ENCODE data around the gene SCN9A. TPM values are rescaled to one million over a fixed set of nuclear protein-coding genes. Genes with fewer than 3 reads are reported as not detected.

SCN9A gene
- total RNA-seq, 1 donor from 2014 or later, result 5.5 TPM

GRCh38 chr2:166157578-166157977, 218.2 kb downstream of the SCN9A start:
- H3K27me3 ChIP-seq, result no peaks in the 10 kb centered on the region
- H3K4me3 ChIP-seq, result no peak overlapping the region
- no peaks in the 10 kb centered on the region for H3K36me3 ChIP-seq
- H3K4me1 ChIP-seq, result no peaks in the 10 kb centered on the region
- intact Hi-C loops (cut with DNase I), result no loop called here
- H3K9me3 ChIP-seq, result no peaks in the 10 kb centered on the region
- H3K27ac ChIP-seq, result no peak overlapping the region
- DNase-seq (ENCODE audit: low spot score in 2 of 2), result no peak
- TF ChIP-seq, protein P1, sequence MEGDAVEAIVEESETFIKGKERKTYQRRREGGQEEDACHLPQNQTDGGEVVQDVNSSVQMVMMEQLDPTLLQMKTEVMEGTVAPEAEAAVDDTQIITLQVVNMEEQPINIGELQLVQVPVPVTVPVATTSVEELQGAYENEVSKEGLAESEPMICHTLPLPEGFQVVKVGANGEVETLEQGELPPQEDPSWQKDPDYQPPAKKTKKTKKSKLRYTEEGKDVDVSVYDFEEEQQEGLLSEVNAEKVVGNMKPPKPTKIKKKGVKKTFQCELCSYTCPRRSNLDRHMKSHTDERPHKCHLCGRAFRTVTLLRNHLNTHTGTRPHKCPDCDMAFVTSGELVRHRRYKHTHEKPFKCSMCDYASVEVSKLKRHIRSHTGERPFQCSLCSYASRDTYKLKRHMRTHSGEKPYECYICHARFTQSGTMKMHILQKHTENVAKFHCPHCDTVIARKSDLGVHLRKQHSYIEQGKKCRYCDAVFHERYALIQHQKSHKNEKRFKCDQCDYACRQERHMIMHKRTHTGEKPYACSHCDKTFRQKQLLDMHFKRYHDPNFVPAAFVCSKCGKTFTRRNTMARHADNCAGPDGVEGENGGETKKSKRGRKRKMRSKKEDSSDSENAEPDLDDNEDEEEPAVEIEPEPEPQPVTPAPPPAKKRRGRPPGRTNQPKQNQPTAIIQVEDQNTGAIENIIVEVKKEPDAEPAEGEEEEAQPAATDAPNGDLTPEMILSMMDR (IDR thresholded peaks at IDR 0.05), result no peak

GRCh38 chr2:166156985-166157490, 218.7 kb downstream of the SCN9A start:
- no peak overlapping the region for H3K27ac ChIP-seq
- no peaks in the 10 kb centered on the region for H3K27me3 ChIP-seq
- TF ChIP-seq, protein P1 (IDR thresholded peaks at IDR 0.05), result no peak
- H3K4me1 ChIP-seq, result no peaks in the 10 kb centered on the region
- DNase-seq (ENCODE audit: low spot score in 2 of 2), result no peak
- no peaks in the 10 kb centered on the region for H3K9me3 ChIP-seq
- H3K36me3 ChIP-seq, result no peaks in the 10 kb centered on the region
- H3K4me3 ChIP-seq, result no peak overlapping the region
- intact Hi-C loops (cut with DNase I), result no loop called here

GRCh38 chr2:166155589-166155988, 220.2 kb downstream of the SCN9A start:
- intact Hi-C loops (cut with DNase I), result no loop called here
- Histone ChIP-seq H3K4me3 (no peak overlapping the region), H3K9me3 (no peaks in the 10 kb centered on the region), H3K4me1 (no peaks in the 10 kb centered on the region), H3K27ac (no peak overlapping the region), H3K36me3 (no peaks in the 10 kb centered on the region), H3K27me3 (no peaks in the 10 kb centered on the region)
- no peak for DNase-seq (ENCODE audit: low spot score in 2 of 2)
- TF ChIP-seq, protein P1 (IDR thresholded peaks at IDR 0.05), result no peak

DNA sequence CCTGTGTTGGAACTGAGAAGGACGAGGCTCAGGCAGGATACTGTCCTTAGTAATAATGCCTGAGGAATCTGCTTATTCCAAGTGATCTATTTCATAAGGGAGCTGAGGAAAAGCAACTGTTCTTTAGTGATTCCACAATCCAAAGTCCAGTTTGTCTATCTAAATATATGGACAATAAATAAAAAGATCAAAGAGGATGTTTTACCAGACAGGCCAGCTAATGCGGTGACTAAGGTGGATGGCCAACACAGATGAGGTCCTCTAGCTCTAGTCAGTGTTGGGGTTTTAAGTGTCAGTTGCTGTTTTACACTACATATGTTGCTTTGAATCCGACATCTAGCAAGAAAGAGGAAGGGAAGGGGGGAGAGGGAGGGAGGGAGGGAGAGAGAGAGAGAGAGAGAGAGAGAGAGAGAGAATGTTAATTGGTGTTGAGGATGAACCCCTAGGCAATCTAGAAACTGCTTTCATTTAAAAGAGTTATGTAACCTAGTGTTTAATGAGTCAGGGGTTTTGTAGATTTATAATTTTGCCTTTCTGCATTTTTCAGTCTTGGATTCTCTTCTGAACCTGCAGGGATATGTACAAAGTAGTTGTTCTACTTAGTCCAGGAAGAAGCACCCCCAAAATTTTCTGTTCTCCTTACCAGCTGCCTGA, 220.9 kb downstream of the SCN9A start:
- H3K27me3 ChIP-seq, result no peaks in the 10 kb centered on the region
- H3K4me1 ChIP-seq, result no peaks in the 10 kb centered on the region
- DNase-seq (ENCODE audit: low spot score in 2 of 2), result no peak
- H3K9me3 ChIP-seq, result no peaks in the 10 kb centered on the region
- no peak overlapping the region for H3K4me3 ChIP-seq
- TF ChIP-seq, protein P1 (IDR thresholded peaks at IDR 0.05), result no peak
- no peaks in the 10 kb centered on the region for H3K36me3 ChIP-seq
- intact Hi-C loops (cut with DNase I), result no loop called here
- no peak overlapping the region for H3K27ac ChIP-seq

DNA sequence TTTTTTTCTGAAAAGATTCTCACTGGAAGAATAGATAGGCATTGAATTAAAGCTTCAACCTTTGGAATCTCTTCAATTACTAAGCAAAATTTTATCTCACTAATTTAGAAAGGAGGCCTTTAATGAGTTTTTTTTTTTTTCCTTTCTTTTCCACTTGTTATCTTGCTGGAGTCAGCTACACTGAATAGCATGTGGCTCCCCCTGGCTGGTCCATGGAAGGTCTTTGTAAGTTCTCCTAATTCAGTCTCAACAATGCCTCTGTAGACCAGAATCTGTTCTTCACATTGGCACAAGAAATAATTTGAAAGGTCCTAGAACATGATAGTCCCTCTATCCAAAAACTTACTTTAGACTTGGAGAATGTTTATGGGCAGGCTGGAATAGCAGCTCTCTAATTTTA, 223.7 kb downstream of the SCN9A start:
- intact Hi-C loops (cut with DNase I), result no loop called here
- no peak for DNase-seq (ENCODE audit: low spot score in 2 of 2)
- Histone ChIP-seq H3K27ac (no peak overlapping the region), H3K4me3 (no peak overlapping the region), H3K36me3 (no peaks in the 10 kb centered on the region), H3K4me1 (no peaks in the 10 kb centered on the region), H3K27me3 (no peaks in the 10 kb centered on the region), H3K9me3 (no peaks in the 10 kb centered on the region)
- TF ChIP-seq, protein P1 (IDR thresholded peaks at IDR 0.05), result no peak

Measured in ascending aorta (tissue), 2 donors.